ENCODE results near the gene WDR27.

DNA sequence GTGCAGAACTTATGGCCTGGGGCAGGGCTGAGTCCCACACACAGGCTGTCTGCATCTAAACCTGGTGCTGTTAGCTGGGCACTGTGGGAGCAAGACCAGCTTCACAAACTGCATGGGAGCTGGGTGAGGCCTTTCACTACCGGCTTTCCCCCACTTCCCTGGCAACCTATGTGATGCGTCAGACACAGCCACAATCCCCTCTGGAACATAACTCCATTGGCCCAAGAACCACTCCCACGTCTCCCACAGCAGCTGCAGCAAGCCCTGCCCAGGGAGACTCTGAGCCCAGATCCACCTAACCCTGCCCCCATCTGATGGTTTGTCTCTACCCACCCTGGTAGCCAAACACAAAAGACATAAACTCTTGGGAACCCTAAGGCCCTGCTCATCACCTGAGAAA lies 9.3 kb downstream of the WDR27 start:
- TF ChIP-seq, protein P1, sequence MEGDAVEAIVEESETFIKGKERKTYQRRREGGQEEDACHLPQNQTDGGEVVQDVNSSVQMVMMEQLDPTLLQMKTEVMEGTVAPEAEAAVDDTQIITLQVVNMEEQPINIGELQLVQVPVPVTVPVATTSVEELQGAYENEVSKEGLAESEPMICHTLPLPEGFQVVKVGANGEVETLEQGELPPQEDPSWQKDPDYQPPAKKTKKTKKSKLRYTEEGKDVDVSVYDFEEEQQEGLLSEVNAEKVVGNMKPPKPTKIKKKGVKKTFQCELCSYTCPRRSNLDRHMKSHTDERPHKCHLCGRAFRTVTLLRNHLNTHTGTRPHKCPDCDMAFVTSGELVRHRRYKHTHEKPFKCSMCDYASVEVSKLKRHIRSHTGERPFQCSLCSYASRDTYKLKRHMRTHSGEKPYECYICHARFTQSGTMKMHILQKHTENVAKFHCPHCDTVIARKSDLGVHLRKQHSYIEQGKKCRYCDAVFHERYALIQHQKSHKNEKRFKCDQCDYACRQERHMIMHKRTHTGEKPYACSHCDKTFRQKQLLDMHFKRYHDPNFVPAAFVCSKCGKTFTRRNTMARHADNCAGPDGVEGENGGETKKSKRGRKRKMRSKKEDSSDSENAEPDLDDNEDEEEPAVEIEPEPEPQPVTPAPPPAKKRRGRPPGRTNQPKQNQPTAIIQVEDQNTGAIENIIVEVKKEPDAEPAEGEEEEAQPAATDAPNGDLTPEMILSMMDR (IDR thresholded peaks at IDR 0.05), result no peak
- TF ChIP-seq POLR2A (IDR thresholded peaks at IDR 0.05) (no peak), POLR2AphosphoS5 (IDR thresholded peaks at IDR 0.05) (no peak), EP300 (IDR thresholded peaks at IDR 0.05) (no peak)
